Hepatocyte (in vitro differentiated cells): Measurements from ENCODE around the gene RNF169. TPM values are rescaled to one million over a fixed set of nuclear protein-coding genes. Genes with fewer than 3 reads are reported as not detected.

Experiments
- DNase-seq: peaks from one replicate; pipeline ENCODE4 v3.0.0-alpha.2; 2016; ENCODE audit warnings: low spot score
- H2AFZ ChIP-seq: fragments of 200-600 bp; sonication (generic); 2 replicates; pipeline ENCODE4 v1.6.0; 2016; ENCODE audit warnings: antibody characterized with exemption, mild to moderate bottlenecking
- H3K27ac ChIP-seq: fragments of 200-600 bp; sonication (generic); 2 replicates; pipeline ENCODE4 v1.5.1; 2016; ENCODE audit warnings: mild to moderate bottlenecking
- H3K27me3 ChIP-seq: fragments of 200-600 bp; sonication (generic); 2 replicates; pipeline ENCODE4 v1.6.1; 2016
- H3K36me3 ChIP-seq: fragments of 200-600 bp; sonication (generic); replicated peaks from 2 replicates; pipeline ENCODE4 v1.5.1; 2016; ENCODE audit warnings: low read depth; ENCODE audit not compliant: insufficient read depth
- H3K4me1 ChIP-seq: fragments of 200-600 bp; sonication (generic); 2 replicates; pipeline ENCODE4 v1.5.1; 2016; ENCODE audit warnings: mild to moderate bottlenecking, moderate library complexity; ENCODE audit not compliant: insufficient read depth
- H3K4me2 ChIP-seq: fragments of 200-600 bp; sonication (generic); 2 replicates; pipeline ENCODE4 v1.6.0; 2016
- H3K4me3 ChIP-seq: fragments of 200-600 bp; sonication (generic); 2 replicates; pipeline ENCODE4 v1.5.1; 2016; ENCODE audit warnings: mild to moderate bottlenecking
- H3K79me2 ChIP-seq: fragments of 200-600 bp; sonication (generic); 2 replicates; pipeline ENCODE4 v1.6.0; 2017; ENCODE audit warnings: mild to moderate bottlenecking
- H3K9me2 ChIP-seq: fragments of 200-600 bp; sonication (generic); replicated peaks from 2 replicates; pipeline ENCODE4 v1.6.0; 2017; ENCODE audit warnings: mild to moderate bottlenecking; ENCODE audit not compliant: insufficient read depth
- H3K9me3 ChIP-seq: fragments of 200-600 bp; sonication (generic); 2 replicates; pipeline ENCODE4 v1.5.1; 2016; ENCODE audit warnings: low read depth, mild to moderate bottlenecking
- H4K20me1 ChIP-seq: fragments of 200-600 bp; sonication (generic); 2 replicates; pipeline ENCODE4 v1.6.0; 2016; ENCODE audit warnings: mild to moderate bottlenecking; ENCODE audit not compliant: insufficient read depth, poor library complexity, severe bottlenecking
- CTCF ChIP-seq: fragments of 200-600 bp; sonication (generic); IDR thresholded peaks from 2 replicates; pipeline ENCODE4 v1.5.1; 2016; ENCODE audit warnings: antibody characterized with exemption, mild to moderate bottlenecking; ENCODE audit not compliant: poor library complexity
- EZH2 ChIP-seq: fragments of 200-600 bp; sonication (generic); IDR thresholded peaks from 2 replicates; pipeline ENCODE4 v1.6.1; 2016; ENCODE audit warnings: antibody characterized with exemption, mild to moderate bottlenecking, borderline replicate concordance
- EZH2phosphoT487 ChIP-seq: fragments of 200-600 bp; sonication (generic); IDR thresholded peaks from one replicate; pipeline ENCODE4 v1.6.1; 2018; ENCODE audit warnings: antibody characterized with exemption, mild to moderate bottlenecking, low read depth, moderate library complexity; ENCODE audit not compliant: unreplicated experiment, severe bottlenecking
- WGBS: methylation state at CpG from one replicate; pipeline ENCODE4 v1.1.6; 2016; ENCODE audit warnings: low lambda C conversion rate; ENCODE audit errors: missing lambda C conversion rate; 5-methylcytosine and 5-hydroxymethylcytosine counted together
- polyA plus RNA-seq: library from polyadenylated mRNA; unstranded; fragments of >200 nt; fragmentation: Nextera tagmentation; extraction: Ambion mirVana; gene quantifications from 2 replicates; pipeline ENCODE4 v1.2.1, GENCODE V29; 2016
- total RNA-seq: library from RNA; depleted of rRNA; stranded (reverse); fragments of >200 nt; gene quantifications from 2 replicates; pipeline ENCODE4 v1.2.3, GENCODE V29; 2014

The RNF169 gene
- total and polyA plus RNA-seq, 2 experiments from 2014 or later, result 2.4 to 18.8 TPM

GRCh38 chr11:74777038-74777437 is 28.4 kb downstream of the RNF169 start:
- Histone ChIP-seq H3K36me3 (no peaks in the 10 kb centered on the region), H3K4me3 (no peak overlapping the region), H3K9me3 (no peaks in the 10 kb centered on the region), H3K27me3 (no peaks in the 10 kb centered on the region), H3K4me2 (no peak overlapping the region), H3K4me1 (peaks cover 9% of the 10 kb centered on the region), H3K27ac (no peak overlapping the region), H2AFZ (no peak overlapping the region), H3K9me2 (no peaks in the 10 kb centered on the region), H3K79me2 (peaks cover 96% of the 10 kb centered on the region), H4K20me1 (peaks cover 31% of the 10 kb centered on the region)
- TF ChIP-seq EZH2phosphoT487 (no peak), EZH2 (no peak), CTCF (no peak)
- DNase-seq, result no peak

- no peak overlapping the region for H3K4me2 ChIP-seq
- no peak overlapping the region for H3K4me3 ChIP-seq
- no peak for TF ChIP-seq CTCF
- TF ChIP-seq EZH2phosphoT487, result no peak
- no peak for TF ChIP-seq EZH2
- H3K79me2 ChIP-seq, result peaks cover 96% of the 10 kb centered on the region
- no peaks in the 10 kb centered on the region for H3K36me3 ChIP-seq
- peaks cover 8% of the 10 kb centered on the region for H3K4me1 ChIP-seq
- H3K27ac ChIP-seq, result no peak overlapping the region
- no peaks in the 10 kb centered on the region for H3K9me3 ChIP-seq
- no peaks in the 10 kb centered on the region for H3K27me3 ChIP-seq
- 62% methylated on average over 4 of the region's 4 CpGs for WGBS
- H4K20me1 ChIP-seq, result peaks cover 35% of the 10 kb centered on the region
- H2AFZ ChIP-seq, result no peak overlapping the region
- no peaks in the 10 kb centered on the region for H3K9me2 ChIP-seq
- DNase-seq, result no peak
These were observed 29.2 kb downstream of the RNF169 start for GRCh38 chr11:74777877-74778276.

- H3K9me3 ChIP-seq, result no peaks in the 10 kb centered on the region
- H3K27ac ChIP-seq, result no peak overlapping the region
- no peak overlapping the region for H3K4me3 ChIP-seq
- DNase-seq, result no peak
- no peaks in the 10 kb centered on the region for H3K27me3 ChIP-seq
- peaks cover 41% of the 10 kb centered on the region for H4K20me1 ChIP-seq
- peaks cover 11% of the 10 kb centered on the region for H3K4me1 ChIP-seq
- 96% methylated on average over 6 of the region's 6 CpGs for WGBS
- H3K4me2 ChIP-seq, result no peak overlapping the region
- peaks cover 99% of the 10 kb centered on the region for H3K79me2 ChIP-seq
- TF ChIP-seq CTCF (no peak), EZH2phosphoT487 (no peak), EZH2 (no peak)
- no peaks in the 10 kb centered on the region for H3K9me2 ChIP-seq
- H2AFZ ChIP-seq, result no peak overlapping the region
- no peaks in the 10 kb centered on the region for H3K36me3 ChIP-seq
These were observed 29.9 kb downstream of the RNF169 start for GRCh38 chr11:74778581-74778980.

- no peaks in the 10 kb centered on the region for H3K9me3 ChIP-seq
- no peak overlapping the region for H2AFZ ChIP-seq
- H3K27me3 ChIP-seq, result no peaks in the 10 kb centered on the region
- WGBS, result 83% methylated on average over 4 of the region's 4 CpGs
- no peak for TF ChIP-seq CTCF
- TF ChIP-seq EZH2phosphoT487, result no peak
- TF ChIP-seq EZH2, result no peak
- H3K9me2 ChIP-seq, result no peaks in the 10 kb centered on the region
- H3K4me1 ChIP-seq, result peaks cover 11% of the 10 kb centered on the region
- DNase-seq, result no peak
- no peak overlapping the region for H3K27ac ChIP-seq
- H3K4me2 ChIP-seq, result no peak overlapping the region
- no peak overlapping the region for H3K4me3 ChIP-seq
- peaks cover 53% of the 10 kb centered on the region for H4K20me1 ChIP-seq
- H3K36me3 ChIP-seq, result no peaks in the 10 kb centered on the region
- peaks cover 98% of the 10 kb centered on the region for H3K79me2 ChIP-seq
These were observed 31.8 kb downstream of the RNF169 start for GRCh38 chr11:74780248-74781005.
